ENCODE results near the gene NEFH.
"Not testable (repeated sequence)": the region's sequence is repeated elsewhere in the genome, so short reads cannot be mapped to it uniquely, and the experiment has no call there.

NEFH gene

DNA sequence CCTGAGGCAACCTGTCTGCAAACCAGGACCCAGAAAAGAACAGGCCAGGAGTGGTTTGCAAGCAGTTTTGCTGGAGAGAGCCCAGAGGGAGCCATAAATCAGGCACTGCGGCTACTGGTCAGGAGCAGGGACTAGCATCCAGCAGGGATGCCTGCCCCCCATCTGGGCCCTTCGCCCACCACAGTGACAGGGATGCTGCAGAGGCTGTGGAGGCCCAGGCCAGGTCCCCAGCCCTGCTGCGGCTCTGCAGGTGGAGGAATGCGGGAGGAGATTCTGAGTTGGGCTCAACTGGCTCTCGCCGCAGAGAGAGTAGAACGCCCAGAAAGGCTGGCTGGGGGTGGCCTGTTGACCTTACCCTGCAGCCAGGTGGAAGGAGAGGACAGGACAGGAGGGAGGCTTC, 16.4 kb upstream of the NEFH start:
- DNase-seq, result no peak

DNA sequence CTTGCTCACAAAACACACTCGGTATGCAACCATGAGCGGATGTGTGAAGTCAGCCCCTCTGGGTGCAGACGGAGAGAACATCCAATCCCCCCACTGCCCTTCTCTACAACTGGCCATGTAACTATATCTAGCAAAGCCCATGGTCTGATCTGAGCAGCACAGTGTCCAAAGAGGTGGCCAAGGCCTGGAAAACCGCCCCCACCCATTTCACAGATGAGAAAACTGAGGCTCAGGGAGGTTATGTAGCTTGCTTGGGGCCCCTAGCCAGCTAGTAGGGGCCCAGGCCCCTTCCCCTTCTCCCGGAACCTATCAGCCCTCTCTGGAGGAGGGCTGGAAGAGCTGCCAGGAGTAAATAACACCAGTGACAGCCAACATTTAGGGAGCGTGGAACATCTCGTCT, 15.4 kb upstream of the NEFH start:
- no peak for DNase-seq

DNA sequence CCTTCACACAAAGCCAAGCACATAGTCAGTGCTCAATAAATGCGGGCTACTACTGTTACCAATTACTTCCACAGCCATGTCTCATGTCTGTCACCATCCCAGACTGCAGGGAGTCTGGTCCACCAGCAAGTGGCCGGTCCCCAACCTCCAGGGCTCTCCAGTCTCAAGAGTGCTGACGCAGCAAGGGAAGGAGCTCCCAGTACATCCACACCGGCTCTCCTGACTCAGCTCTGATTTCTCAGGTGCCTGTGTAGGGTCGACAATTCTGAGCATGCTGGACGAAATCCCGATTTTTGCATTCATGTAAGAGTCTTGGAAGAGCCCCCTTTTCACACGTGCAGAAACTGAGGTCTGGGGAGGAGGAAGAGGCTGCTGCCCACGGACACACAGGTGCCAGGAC, 10.3 kb upstream of the NEFH start:
- no peak for DNase-seq

DNA sequence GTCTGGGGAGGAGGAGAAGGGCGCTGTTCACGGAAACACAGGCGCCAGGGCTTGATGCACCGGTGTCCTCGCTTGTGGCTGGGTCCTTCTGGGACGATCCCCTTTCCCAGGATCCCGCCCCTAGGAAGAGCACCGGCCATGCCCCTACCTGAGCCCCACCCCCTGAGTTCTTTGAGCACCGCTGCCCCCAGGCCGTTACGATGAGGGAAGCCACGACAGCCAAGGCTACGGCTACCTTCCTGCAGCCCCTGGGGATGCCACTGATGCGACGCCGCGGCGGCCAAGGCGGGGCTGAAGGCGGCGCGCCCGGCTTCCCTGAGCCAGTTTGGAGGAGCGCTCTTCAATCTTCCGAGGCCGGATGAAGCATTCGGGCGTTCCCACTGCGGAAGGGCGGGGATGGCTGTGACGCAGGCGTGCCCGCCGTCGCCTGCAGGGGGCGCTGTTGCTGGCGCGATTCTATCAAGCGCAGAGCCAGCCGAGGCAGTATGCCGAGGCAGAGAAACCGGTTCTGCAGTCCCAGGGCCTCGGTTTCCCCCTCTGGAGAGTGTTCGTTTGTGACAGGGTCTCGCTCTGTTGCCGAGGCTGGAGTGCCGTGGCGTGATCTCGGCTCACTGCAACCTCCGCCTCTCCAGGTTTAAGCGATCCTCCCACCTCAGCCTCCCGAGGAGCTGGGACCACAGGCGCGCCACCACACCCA, 9.7 kb upstream of the NEFH start:
- DNase-seq, result peak; percentile 69

DNA sequence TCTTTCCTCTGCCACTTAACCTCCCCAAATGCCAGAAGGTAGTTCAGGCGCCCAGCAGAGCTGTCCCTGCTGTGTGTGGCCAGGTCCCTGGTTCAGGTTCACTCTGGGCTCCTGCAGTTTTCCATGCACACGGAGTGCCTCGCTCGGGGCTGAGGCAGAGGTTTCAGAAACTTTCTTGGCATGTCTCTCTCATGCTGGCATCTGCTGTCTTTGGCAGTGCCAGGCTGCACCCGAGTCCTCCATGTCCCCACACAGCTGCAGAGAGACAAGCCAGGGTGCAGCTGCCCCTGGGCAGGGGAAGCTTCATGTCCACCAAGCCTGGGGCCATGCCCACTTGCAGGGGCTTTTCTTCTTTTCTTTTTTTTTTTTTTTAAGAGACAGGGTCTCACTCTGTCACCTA, 7.0 kb upstream of the NEFH start:
- no peak for DNase-seq

DNA sequence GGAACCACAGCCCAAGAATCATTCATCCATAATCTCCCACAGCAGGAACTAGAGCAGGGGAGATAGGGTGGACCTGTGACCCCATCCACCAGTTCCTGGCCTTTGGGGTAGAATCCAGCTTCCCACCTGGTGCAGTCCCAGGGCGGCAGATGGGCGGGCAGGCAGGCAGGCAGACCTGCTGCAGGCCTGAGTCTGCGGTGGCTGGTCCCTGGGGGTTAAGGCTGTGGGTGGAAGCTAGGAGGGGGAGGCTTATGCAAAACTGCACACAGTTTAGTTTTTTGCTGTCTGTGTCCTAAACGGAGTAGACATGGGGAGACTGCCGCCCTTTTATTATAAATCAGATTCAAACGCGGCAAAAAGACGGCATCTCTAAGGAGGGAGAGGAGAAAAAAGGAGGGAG, 4.5 kb upstream of the NEFH start:
- peak; percentile 60 for DNase-seq

DNA sequence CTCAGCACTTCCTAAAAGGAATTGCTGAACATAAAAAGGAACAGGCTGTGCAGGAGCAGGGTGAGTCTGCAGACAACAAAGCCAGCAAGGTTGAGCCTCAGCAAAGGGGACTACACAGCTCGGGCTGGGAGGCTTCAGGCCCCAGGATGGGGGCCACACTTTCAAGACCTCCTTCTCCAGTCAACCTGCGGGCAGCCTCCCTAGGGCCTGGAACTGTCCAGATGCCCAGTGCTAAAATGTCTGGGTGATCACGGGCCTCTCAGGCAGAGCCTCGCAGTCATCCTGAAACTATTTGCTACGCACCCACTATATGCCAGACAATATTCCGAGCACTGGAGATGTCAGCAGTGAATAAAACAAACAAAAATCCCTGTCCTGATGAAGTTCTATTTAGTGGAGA, 3.9 kb upstream of the NEFH start:
- DNase-seq, result no peak

DNA sequence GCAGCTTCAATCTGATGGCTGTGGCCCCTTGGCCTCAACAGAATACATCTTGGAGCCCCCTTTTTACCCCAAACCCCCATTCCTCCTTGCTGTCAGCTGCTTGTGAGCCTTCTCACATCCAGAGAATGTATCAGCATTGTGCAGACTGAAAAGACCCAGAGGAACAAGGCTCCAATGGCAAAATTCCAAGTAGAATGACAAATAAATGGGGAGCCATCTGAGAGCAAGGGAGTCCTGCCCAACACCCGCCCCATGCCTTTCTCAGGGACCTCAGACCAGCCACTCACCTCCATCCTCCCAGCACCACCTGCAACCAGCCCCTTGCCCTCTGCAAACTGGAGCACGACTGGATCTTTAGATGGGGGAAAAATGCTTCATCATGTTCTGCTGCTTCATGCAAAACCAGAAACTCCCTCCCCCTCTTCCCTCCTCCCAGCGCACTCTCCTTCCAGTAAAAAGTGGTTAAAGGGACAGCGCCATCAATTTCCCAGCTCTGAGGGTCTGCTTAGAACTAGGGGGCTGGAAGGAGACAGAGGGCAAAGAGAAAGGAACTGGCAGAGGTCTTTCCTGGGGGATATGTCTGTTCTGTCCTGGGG, 2.2 kb upstream of the NEFH start:
- peak; percentile 50 for DNase-seq

DNA sequence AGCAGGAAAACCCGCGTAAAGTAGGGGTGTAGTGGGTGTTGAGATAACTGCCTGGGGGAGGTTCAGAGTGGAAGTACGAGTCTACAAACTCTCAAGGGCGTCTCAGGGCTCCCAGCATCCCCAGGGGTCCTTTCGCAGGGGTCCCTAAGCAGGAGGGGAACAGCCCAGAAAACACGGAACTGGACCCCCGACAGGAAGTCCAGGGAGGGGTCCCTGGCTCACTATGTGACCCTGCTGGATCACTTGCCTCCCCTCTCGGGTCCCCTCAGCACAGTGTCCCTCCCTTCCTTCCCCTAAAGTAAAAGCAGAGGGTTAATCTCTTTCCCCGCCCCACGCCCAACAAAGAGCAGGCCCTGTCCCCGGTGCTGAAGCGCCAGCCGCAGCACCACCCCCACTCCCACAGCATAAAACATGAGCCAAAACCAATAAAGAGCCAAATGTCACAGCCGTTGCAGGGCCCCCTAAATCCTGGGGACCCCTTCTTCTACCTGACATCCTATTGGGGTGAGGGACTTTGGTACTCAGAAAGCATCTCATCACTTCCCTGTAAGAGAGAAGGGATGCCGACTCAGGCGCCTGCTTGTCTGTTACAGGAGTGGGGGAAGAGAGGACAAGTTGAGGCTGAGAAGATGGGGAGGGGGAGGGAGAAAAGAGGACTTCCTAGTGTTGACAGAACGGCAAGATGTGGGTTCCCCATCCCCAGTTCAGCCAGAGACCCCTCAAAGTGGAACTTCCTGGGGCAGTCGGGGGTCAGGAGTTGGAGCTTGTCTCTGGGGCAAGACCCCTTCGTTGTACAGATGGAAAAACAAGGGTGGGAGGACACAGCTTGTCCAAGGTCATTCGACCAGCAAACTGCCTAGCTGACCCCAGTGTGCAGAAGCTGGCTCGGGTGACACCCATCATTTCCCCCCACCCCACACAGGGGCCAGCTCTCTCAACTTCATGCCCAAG, 1.4 kb upstream of the NEFH start:
- peak; percentile 34 for DNase-seq

DNA sequence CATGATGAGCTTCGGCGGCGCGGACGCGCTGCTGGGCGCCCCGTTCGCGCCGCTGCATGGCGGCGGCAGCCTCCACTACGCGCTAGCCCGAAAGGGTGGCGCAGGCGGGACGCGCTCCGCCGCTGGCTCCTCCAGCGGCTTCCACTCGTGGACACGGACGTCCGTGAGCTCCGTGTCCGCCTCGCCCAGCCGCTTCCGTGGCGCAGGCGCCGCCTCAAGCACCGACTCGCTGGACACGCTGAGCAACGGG, 169 bp downstream of the NEFH start:
- DNase-seq, result no peak

DNA sequence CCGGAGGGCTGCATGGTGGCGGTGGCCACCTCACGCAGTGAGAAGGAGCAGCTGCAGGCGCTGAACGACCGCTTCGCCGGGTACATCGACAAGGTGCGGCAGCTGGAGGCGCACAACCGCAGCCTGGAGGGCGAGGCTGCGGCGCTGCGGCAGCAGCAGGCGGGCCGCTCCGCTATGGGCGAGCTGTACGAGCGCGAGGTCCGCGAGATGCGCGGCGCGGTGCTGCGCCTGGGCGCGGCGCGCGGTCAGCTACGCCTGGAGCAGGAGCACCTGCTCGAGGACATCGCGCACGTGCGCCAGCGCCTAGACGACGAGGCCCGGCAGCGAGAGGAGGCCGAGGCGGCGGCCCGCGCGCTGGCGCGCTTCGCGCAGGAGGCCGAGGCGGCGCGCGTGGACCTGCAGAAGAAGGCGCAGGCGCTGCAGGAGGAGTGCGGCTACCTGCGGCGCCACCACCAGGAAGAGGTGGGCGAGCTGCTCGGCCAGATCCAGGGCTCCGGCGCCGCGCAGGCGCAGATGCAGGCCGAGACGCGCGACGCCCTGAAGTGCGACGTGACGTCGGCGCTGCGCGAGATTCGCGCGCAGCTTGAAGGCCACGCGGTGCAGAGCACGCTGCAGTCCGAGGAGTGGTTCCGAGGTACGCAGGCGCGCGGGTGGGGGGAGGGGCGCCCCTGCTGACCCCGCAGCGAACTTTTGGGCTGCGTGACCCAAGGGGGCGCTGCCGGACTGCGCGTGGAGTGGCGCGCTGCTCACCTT, 670 bp downstream of the NEFH start:
- no peak for DNase-seq

DNA sequence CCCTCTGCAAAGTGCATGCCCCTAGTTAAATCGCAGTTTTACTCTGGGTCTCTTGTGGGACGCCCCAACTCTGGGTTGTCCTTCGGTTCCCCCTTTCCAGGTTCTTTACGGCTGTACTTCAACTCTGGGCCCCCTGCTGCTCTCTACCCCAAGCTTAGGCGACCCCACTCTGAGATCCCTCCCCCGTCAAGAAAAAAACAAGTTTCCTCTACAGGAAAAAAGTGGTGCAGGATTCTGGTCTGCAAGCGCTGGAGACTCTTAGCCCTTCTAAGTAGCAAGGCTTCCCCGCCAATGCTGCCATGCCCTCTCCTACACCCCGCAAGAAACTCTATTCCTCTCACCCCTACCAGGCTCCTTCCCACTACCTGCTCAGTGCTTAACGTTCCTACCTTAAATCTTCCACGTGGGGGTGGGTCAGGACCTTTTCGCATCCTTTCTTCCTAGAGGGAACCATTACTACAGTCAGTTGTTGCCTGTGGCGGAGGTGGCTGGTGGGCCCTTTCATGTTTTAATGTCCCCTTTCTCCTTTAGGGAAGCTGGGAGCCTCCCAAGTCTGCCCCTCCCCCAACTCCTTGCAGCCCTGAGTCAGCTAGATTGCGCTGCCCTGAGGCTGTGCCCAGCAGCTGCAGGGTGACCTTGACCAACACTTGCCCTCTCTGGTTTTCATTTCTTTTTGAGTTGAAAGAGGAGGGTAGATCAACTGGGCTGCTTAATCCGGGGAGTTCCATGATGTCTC, 1.4 kb downstream of the NEFH start:
- DNase-seq, result no peak

DNA sequence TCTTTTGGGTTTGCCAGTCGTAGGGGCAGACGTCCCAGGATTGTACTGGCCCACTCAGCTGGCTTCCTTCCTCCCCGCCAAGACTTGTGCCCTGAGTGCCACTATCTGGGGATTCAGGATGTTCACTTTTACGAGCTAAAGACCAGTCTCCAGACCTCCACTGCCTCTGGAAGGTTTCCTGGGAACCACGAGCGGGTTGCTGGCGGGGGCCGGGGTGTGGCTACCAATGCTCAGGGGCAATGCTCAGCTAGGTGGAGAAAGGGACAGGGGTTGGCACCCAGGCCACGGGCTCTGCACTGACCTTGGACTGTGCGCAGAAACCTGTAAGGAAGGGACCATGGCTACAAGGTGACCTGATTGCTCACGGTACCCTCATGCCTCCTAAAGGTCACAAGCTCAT, 2.2 kb downstream of the NEFH start:
- DNase-seq, result no peak

DNA sequence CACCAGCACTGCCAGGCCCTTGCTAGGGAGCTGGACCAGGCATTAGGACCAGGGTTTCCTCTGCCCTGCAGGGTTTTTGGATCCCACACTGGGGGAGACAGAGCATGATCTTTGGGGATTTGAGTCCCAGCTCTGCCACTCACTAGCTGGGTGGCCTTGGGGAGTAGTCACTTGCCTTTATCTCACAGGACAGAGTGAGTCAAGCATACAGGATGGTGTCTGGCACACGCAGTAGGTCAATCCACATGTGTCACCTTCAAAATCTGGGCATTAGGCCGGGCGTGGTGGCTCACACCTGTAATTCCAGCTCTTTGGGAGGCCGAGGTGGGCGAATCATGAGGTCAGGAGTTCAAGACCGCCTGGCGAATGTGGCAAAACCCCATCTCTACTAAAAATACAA, 2.7 kb downstream of the NEFH start:
- no peak for DNase-seq

DNA sequence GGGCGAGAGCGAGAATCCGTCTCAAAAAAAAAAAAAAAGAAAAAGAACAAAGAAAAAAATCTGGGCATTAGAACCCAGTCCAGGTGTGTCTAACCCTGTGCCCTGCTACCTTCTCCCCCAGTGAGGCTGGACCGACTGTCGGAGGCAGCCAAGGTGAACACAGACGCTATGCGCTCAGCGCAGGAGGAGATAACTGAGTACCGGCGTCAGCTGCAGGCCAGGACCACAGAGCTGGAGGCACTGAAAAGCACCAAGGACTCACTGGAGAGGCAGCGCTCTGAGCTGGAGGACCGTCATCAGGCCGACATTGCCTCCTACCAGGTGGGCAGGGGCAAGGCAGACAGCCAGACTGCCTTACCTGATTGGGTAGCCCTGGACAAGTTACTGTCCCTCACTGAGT, 3.2 kb downstream of the NEFH start:
- no peak for DNase-seq

DNA sequence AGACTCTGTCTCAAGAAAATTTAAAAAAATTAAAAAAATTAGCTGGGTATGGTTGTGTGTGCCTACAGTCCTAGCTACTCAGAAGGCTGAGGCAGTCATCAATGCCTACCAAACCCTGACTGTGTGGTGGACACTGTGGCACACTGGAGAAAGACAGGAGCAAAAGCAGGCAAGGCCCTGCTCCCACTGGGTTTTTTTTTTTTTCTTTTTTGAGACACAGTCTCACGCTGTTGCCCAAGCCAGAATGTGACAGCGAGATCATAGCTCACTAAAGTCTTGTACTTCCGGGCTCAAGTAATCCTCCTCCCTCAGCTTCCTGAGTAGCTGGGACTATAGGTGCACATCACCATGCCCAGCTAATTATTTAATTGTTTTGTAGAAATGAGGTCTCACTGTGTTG, 4.6 kb downstream of the NEFH start:
- no peak for DNase-seq

DNA sequence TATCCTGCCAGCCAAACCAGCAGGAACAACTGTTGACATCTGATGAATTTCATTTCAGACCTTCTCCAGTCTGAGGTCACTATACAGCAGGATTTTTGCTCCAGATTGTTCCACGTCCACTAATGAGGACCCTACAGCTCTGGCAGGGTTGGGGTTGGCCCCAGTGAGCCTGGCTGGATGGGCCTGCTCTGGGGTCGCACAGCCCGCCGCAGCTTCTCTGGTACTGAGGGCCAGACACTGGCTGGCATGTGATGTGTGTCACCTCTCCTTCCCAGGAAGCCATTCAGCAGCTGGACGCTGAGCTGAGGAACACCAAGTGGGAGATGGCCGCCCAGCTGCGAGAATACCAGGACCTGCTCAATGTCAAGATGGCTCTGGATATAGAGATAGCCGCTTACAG, 5.4 kb downstream of the NEFH start:
- DNase-seq, result no peak

DNA sequence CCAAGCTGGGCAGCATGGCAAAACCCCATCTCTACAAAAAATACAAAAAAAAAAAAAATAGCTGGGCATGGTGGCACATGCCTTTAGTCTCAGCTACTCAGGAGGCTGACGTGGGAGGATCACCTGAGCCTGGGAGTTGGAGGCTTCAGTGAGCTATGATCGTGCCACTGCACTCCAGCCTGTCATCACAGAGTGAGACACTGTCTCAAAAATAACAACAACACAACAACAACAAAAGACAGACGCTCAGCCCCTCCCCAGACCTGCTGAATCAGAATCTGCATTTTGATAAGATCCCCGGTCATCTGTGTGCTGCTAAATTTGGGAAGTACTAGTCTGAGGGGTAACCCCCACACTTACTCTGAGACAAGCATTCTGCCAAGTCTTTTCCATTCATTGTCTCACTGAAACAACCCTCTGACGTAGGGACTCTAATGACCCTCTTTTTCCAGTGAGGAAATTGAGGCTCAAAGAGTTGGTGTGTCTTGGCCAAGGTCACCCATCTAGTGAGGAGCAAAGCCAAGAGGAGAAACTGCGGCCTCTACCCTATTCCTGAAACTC, 7.5 kb downstream of the NEFH start:
- no peak for DNase-seq

DNA sequence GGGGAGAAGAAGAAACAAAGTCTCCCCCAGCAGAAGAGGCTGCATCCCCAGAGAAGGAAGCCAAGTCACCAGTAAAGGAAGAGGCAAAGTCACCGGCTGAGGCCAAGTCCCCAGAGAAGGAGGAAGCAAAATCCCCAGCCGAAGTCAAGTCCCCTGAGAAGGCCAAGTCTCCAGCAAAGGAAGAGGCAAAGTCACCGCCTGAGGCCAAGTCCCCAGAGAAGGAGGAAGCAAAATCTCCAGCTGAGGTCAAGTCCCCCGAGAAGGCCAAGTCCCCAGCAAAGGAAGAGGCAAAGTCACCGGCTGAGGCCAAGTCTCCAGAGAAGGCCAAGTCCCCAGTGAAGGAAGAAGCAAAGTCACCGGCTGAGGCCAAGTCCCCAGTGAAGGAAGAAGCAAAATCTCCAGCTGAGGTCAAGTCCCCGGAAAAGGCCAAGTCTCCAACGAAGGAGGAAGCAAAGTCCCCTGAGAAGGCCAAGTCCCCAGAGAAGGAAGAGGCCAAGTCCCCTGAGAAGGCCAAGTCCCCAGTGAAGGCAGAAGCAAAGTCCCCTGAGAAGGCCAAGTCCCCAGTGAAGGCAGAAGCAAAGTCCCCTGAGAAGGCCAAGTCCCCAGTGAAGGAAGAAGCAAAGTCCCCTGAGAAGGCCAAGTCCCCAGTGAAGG, 9.2 kb downstream of the NEFH start:
- DNase-seq, result not testable (repeated sequence)

DNA sequence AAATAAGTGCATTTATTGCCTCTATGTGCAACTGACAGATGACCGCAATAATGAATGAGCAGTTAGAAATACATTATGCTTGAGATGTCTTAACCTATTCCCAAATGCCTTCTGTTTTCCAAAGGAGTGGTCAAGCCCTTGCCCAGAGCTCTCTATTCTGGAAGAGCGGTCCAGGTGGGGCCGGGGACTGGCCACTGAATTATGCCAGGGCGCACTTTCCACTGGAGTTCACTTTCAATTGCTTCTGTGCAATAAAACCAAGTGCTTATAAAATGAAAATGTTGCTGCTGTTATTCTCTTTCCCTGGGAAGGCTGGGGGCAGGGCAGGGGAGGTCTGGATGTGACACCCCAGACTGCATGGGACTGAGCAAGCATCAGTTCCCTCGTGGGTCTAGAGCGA, 11.0 kb downstream of the NEFH start:
- DNase-seq, result no peak

DNA sequence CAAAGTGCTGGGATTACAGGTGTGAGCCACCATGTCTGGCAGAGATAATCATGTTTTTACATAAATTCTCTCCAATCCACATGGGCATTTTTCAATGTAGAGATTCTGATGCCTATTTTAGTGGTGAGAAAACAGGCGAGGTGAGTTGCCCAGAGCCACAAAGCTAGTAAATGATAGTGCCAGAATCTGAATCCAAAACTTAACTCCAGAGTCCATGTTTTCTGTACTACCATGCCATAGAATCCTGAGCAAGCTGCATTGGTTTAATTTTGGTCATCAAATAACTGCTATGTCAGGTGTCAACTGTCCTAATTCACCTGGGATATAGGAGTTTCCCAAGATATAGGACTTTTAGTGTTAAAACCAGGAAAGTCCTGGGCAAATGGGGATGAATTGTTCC, 13.6 kb downstream of the NEFH start:
- DNase-seq, result no peak

DNA sequence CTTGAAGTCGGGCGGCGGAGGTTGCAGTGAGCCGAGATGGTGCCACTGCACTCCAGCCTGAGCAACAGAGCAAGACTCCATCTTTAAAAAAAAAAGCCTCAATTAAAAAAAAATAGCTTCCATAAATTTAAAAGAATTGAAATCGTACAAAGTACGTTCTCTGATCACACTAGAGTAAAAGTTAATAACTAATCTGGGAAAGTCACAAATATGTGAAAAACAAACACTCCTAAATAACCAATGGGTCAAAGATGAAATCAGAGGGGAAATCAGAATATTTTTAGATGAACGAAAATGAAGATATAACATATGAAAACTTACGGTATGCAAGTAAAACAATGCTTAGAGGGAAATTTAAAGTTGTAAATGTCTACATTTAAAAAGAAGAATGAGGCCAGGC, 19.8 kb downstream of the NEFH start:
- no peak for DNase-seq

All from NCI-H1436 (cell line).